HG02571 (cell line): ENCODE data around the gene CMPK1.

Experiments
- ATAC-seq: cut with Tn5 transposase; IDR thresholded peaks from one replicate; pipeline ENCODE4 v1.9.1; 2021; ENCODE audit warnings: mild to moderate bottlenecking, moderate library complexity; ENCODE audit not compliant: unreplicated experiment

Gene CMPK1

DNA sequence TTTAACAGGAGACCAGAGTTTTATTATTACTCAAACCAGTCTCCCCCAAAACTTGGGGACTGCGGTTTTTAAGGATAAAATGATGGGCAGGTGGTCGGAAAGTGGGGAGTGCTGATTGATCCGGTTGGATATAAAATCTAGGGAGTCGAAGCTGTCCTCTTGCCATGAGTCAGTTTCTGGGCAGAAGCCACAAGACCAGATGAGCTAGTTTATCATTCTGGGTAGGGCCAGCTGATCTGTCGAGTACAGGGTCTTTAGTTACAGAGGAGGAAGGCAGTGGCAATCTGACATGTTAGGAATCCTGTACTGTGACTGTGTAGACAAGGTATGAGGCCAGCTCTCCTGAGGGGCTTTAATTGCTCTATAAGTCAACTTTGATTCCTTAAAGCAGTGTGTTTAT lies 59.6 kb downstream of the CMPK1 start:
- ATAC-seq: no peak

DNA sequence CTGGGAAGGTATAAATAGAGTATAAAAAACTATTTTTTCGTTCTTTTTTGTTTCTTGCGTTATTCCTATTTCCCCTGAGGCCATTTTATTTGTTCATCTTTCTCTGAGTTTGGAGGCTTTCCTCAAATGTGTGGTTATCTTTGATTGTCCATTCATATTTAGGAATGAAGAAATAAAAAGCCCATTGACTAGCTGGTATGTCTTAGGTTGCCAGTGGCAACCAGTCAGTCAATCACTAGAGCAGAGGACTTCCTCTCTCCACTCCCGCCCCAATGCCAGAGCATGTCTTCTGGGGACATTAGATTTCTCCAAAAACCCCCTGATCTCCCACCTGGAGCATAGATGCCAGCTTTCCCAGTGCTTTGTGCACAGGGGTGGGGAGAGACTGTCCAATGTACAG lies 61.8 kb downstream of the CMPK1 start:
- no peak for ATAC-seq

DNA sequence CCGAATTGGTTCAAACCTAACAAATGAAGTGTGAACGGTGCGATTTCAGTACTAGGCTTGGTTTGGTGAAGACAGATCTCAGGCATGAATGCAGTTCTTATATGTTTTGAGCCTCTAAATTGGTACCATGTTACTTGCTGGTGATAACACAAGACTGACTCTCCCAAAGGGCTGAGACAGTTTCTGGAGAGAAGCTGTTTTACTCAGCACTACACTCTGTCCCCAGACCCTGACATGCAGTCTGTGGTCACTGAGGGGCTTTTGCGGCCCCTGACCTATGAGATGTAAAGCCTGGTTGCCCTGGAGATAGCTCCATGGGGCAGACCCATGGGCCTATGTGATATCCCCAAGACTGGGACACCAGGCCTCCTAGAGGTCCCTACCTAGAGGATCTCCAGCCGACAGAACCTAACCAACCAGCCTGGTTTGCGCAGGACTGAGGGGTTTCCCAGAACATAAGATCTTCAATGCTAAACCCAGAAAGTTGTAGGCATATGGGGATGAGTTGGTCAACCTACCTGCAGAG lies 63.1 kb downstream of the CMPK1 start:
- ATAC-seq: no peak

DNA sequence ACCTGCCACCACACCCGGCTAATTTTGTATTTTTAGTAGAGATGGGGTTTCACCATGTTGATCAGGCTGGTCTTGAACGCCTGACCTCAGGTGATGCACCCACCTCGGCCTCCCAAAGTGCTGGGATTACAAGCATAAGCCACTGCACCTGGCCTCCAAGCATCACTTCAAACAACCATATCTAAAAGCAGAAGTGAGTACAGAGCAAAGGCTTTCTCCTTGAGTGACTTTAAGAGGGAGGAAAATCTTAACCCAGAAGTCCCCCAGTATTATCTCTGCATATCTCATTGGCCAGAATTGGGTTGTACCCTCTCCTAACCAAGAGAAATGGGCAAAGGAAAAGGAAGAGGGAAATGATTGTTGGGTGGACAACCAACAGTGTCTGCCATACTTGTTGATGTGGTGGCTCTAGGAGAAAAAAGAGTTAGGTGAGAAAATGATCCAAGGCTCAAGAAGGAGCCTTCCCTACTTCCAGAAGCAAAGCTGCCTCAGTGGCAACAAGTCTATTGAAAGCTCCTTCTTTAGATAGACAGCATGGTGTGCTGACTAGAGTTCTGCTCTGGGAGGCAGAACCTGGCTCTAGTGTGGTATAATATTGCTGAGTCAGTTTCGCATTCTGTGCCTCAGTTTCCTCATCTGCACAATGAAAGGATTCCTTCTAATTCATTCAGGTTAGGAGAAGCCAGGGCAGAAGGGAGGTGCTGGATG lies 65.7 kb downstream of the CMPK1 start:
- ATAC-seq: no peak

DNA sequence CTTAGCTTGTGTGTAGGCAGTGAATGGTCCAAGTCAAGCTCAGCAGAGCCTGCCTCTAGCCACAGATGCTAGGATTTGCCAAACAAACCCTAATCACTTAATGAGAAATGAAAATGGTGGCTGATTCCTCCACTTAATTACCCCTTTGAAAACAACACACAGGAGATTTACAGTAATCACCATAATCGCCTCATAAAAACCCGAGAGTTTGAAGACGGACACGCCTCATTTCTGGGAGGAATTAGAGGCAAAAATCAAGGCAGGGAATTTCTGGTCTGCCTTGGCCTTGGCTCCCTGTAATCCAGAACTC lies 66.2 kb downstream of the CMPK1 start:
- ATAC-seq: no peak

DNA sequence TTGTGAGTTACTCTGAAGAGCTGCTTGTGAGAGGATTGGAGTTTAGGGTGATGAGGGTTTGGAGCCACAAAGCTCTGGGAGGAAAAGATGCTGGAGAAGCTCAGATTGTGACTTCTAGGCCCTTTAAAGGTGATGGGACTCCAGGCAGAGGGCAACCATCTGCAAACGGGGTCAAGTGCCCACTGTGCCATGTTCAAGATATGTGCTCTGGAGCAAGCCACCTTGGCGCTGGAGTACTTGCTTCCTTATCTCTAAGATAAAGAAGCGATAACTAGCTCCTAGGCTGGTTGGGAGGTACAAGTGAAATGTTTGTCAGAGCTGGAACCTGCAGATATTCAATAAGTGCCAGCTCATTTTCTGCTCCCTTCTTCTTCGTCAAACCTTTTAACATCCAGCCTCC lies 68.2 kb downstream of the CMPK1 start:
- no peak for ATAC-seq

DNA sequence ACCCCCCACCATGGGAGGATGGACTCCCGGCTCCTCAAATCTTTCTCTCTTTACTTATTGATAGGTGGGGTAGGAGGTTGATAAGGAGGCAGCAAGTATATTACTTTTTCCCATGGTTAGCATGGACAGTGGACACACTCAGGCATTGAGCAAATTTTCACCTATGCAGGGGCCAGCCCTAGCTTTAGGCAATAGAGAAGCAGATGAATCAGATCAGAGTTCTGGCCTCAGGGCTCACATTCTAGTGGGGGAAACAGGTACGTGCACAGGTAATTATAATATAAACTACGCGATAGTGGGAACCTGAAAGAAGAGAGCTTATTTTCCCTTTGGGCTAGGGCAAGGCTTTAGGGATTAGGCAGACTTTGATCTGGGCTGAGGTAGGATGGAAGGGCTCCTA lies 69.0 kb downstream of the CMPK1 start:
- no peak for ATAC-seq

DNA sequence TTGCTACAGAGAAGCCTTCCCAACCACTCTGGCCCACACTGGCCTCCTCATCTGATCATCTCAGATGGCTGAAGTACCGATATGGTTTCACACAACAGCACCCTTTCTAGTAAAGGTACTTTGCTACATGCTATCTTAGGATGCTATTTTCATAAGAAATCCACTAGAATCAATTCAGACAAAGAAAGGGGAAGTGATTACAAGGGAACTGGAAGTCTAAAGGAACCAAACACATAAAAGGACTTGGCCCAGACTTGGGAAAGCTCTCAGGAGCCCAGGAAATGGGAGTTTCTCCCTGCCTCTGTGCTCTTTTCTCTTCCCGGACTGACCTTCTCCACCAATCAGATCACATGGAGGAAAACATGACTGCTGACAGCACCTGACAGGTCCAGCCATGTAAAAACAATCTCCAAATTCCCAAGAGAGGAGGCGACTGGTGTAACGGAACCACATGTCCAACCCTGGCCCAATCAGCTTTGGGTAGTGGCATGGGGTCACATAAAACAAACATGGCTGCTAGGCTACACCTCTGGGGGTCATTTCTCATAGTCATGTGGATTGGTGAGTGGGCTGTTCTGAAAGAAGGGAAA lies 69.8 kb downstream of the CMPK1 start:
- no peak for ATAC-seq

DNA sequence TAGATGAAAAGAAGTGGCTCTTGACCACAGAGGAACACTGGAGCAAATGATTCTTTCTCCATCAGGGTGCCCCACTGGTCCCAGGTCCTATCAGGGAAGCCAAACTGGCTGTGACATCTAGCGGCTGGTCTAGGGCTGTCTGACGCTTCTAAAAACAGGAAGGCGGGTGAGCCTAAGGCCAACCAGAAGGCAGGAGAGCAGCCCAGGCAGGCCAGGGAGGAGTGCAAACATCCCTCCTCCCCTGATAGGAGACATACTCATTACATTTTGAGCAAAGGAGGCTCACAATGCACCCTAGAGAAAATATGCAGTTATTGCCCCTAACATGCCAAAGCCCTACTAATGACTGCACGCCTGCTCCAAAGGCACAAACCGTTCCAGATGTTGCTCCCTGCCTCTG lies 72.1 kb downstream of the CMPK1 start:
- ATAC-seq: no peak

DNA sequence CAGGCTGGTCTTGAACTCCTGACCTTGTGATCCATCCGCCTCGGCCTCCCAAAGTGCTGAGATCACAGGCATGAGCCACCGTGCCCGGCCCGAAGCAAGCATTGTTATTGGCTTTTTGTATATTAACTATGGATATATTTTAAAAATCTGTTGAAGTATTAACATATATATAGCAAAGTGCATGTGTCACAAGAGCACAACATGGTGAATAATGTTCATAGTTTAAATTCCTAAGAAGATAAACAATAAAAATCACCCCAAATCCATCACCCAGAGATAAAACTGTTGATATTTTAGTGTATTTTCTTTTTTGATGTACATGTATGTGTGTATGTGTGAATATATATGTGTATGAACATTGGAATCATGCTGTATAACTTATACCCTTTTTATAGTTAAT lies 73.4 kb downstream of the CMPK1 start:
- no peak for ATAC-seq

DNA sequence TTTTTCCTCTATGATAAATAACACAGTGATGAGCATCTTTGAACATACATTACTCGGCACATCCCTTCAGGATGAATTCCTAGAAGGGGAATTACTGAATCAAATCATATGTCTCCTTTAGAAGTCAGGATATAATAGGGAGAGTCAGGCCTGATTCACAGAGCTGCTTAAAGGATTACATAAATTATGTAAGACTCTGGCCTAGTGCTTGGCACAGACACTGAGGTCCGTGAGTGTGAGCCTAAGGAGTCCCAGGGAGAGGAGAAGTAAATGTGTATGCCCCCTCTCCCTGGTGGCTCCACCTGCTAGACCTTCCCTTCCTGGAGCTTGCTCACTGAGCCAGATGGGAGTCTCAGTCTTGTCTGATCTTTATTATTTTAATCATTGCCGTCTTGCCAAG lies 73.9 kb downstream of the CMPK1 start:
- ATAC-seq: no peak

DNA sequence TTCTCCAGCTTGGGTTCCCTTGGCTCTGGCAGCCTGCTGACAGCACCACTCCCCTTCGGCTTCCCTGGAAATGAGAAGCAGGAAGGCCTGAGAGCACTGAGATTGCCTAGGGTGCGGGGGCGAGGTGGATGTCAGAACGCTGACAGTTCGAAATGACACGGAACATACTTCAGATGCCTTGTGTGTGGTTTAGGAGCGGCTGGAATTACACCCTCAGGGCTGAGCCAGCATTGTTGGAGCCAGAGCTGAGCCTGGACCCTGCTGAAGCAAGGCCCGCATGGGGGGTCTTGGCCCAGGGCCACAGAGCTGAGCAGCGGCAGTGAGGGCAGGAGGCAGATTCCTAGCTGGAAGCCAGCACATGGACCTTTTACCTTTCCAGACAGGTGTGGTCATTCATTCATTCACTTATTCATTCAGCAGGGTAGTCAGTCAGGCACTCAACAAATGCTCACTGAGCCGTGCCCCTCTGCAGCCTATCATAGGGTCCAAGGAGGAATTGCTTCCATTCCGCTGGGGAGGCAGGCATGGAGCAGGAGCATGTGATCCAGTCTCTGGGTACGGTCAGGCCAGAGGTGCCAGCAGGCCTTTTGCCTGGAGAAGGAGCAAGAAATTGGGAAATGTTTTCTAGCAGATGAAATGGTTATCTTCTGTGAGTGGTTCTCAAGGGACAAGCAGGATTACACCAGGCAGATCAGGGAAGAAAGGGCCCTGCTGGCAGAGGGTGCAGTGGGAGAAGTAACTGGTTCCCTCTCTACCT lies 75.9 kb downstream of the CMPK1 start:
- ATAC-seq: no peak

DNA sequence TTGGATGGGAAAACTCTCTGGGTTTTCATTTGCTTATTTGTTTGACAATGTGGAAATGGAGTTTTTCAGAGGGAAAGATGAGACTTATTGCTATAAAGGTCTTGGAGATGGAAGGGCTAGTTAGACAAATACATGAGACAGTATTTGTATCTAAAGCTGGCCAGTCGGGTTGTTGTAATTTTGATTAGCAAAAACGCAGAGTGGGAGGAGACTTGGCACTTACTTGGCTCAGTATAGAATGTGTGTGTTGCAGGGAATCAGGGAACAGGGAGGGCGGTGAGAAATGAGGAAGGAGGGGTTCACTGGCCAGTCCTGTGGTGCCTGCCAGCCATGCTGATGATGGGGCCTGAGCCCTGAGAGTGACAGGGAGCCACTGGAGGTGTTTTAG lies 76.5 kb downstream of the CMPK1 start:
- no peak for ATAC-seq

DNA sequence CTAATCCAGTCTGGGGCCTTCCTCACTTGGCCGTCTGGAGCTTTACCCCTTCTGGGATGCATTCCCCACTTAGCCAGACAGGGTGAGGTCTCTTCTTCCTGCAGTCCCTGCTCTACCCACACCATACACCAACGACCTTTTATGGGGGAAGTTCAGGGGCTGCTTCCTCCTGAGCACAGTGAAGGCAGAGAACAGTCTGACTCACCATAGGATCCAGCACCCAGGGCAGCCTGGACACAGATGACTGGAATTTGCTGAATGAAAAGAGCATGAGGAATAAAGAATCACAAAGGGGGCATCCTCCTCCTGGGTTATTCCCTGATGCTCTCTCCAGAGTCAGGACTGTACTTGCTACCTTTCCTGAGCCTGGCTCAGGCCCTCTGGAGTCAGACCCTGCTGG lies 77.8 kb downstream of the CMPK1 start:
- no peak for ATAC-seq

DNA sequence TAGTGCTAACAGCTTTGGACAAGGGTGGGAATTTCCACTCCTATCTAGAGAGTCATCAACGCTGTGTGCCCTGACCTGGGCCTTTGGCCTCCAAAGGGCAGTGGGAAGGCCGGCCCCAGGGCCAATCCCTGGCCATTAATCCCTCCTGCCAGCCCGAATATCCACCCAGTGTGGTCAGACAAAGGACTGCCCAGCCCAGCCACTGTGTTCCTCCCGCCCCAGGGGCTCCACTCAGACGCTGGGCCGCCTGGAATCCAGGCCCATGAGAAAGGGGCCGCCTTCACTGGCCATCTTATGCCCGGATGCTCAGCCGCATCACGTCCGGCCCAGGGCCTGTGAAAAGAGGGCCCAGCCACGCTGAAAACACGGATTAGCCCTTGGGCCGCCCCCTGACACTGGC lies 78.8 kb downstream of the CMPK1 start:
- ATAC-seq: no peak

DNA sequence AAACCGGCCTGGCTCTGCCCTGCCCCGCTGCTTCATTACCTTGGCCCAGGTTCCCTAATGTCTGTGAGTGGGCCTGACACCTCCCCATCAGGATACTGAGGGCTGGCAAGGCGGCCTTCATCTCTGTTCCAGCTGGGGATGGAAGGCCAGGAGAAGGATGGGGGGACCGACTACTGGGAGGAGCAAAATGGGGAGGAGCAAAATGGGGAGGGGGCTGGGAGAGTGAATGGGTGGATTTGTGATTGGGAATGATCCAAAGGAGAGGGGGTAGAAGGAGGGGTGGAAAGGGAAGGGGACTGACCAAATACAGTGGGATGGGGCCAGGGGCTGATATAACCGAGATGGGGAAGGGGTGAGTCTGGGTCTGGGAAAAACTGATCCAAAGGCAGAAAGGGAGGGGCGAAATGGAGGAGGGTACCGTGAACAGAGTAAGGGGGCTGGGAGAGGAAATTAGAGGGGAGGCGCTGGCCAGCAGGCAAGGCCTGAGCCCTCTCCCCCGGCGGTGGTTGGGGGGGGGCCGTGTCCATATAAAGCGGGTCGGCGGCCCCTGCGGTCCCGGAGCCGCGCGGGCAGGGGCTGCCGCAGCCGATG lies 82.2 kb downstream of the CMPK1 start, which contains the start of gene FOXE3:
Gene FOXE3 (plus strand): TSS at position 558 of the 591 bp plus-strand sequence. CDS start 31 bp downstream, at position 589.
- no peak for ATAC-seq

DNA sequence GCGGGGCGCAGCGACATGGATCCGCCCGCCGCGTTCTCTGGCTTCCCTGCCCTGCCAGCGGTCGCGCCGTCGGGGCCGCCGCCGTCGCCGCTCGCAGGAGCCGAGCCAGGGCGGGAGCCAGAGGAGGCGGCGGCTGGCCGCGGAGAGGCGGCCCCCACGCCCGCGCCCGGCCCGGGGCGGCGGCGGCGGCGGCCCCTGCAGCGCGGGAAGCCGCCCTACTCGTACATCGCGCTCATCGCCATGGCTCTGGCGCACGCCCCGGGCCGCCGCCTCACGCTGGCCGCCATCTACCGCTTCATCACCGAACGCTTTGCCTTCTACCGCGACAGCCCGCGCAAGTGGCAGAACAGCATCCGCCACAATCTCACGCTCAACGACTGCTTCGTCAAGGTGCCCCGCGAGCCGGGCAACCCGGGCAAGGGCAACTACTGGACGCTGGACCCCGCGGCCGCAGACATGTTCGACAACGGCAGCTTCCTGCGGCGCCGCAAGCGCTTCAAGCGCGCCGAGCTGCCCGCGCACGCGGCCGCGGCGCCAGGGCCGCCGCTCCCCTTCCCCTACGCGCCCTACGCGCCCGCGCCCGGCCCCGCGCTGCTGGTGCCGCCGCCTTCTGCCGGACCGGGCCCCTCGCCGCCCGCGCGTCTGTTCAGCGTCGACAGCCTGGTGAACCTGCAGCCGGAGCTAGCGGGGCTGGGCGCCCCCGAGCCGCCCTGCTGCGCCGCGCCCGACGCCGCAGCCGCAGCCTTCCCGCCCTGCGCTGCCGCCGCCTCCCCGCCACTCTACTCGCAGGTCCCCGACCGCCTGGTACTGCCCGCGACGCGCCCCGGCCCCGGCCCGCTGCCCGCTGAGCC lies 83.0 kb downstream of the CMPK1 start:
- ATAC-seq: no peak

DNA sequence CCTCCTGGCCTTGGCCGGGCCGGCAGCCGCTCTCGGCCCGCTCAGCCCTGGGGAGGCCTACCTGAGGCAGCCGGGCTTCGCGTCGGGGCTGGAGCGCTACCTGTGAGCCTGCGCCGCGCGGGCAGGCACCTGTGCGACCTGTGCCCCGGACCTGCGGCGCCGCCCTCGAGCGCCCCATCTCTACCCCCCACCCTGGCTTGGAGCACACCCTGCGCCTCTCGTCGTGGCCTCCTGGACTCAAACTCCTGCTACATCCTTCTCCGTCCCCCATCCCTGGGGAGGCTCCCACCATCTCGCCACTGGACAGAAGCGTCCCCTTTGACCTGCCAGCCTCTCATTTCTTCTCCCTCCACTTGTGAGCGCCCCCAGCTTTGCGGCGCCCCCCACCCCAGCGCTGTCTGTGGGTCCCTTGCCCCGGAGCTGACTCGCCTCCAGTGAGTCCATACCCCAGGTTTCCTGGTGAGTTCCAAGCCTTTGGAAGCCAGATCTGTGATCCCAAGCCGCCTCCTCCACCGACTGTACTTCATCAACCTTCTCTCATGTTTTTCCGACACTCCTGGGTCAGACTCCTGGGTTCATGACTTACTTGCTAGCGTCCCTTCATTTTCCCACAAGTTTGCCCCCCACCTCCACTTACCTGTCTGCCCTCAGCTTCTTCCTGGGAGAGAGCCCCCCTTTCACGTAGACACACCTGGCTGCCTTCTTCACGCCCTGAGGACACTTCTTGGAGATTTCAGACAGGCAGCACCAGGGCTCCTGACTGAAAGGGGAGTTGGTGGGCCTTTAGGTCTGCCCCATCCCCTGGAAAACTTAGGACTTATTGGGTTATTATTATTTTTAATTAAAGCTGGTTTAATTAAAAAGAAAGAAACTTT lies 83.8 kb downstream of the CMPK1 start:
- ATAC-seq: no peak

DNA sequence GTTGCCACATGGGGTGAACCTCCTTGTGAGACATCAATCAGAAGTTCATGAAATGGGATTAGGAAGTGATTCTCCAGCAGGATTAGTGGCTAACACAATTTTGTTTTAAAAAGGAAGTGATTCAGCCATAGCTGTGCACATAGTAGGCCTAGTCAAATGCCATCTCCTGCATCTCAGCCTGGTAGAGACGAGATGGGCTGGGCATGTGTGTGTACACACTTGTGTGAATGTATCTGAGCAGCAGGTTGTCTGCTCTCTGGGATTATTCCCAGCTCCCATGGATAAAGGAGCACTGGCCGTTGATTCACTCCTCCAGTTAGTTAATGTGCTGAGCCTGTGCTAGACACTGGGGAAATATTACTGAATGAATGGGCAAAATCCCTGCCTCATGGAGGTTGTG lies 84.5 kb downstream of the CMPK1 start:
- no peak for ATAC-seq
